ENCODE results near the gene DENND4A. TPM values are rescaled to one million over a fixed set of nuclear protein-coding genes. Genes with fewer than 3 reads are reported as not detected.

The DENND4A gene
- total RNA-seq, 1 donor from 2014 or later, result 17.1 TPM

- H3K27me3 Mint-ChIP-seq (ENCODE audit: unreplicated experiment), result peaks cover 7% of the 10 kb centered on the region
- H3K4me3 Mint-ChIP-seq (ENCODE audit: unreplicated experiment), result peak within 1 kb of the TSS; percentile 99
- peak; percentile 99 for DNase-seq (ENCODE audit: low spot score)
- H3K9me3 Mint-ChIP-seq (ENCODE audit: unreplicated experiment), result no peaks in the 10 kb centered on the region
- peaks cover 36% of the 10 kb centered on the region for H3K4me1 Mint-ChIP-seq (ENCODE audit: unreplicated experiment)
- H3K36me3 Mint-ChIP-seq (ENCODE audit: low read depth, unreplicated experiment), result no peaks in the 10 kb centered on the region
- TF ChIP-seq, protein P1, sequence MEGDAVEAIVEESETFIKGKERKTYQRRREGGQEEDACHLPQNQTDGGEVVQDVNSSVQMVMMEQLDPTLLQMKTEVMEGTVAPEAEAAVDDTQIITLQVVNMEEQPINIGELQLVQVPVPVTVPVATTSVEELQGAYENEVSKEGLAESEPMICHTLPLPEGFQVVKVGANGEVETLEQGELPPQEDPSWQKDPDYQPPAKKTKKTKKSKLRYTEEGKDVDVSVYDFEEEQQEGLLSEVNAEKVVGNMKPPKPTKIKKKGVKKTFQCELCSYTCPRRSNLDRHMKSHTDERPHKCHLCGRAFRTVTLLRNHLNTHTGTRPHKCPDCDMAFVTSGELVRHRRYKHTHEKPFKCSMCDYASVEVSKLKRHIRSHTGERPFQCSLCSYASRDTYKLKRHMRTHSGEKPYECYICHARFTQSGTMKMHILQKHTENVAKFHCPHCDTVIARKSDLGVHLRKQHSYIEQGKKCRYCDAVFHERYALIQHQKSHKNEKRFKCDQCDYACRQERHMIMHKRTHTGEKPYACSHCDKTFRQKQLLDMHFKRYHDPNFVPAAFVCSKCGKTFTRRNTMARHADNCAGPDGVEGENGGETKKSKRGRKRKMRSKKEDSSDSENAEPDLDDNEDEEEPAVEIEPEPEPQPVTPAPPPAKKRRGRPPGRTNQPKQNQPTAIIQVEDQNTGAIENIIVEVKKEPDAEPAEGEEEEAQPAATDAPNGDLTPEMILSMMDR (IDR thresholded peaks at IDR 0.05; ENCODE audit: unreplicated experiment), result peak; percentile 77
- peak within 1 kb of the TSS; percentile 100 for H3K27ac Mint-ChIP-seq (ENCODE audit: unreplicated experiment)
These were observed 181.0 kb downstream of the DENND4A start, which contains the start of gene INTS14 for GRCh38 chr15:65610871-65611718. Gene INTS14, minus strand, starts transcription at chr15:65611131. Its CDS starts 3,751 bp downstream, at chr15:65607380.

Small RNA genes within 50 kb of the gene (microRNA-seq; reads per million reads assigned to microRNA genes)
- gene MIR4511 (ENCODE audit: unreplicated experiment), result not detected

Other genes with a start within 250 kb of the DENND4A start
- gene INTS14, start 181.2 kb downstream of the DENND4A start, total RNA-seq (ENCODE audit: unreplicated experiment), result 42.2 TPM
- gene SLC24A1, start 170.4 kb downstream of the DENND4A start, total RNA-seq (ENCODE audit: unreplicated experiment), result 20.7 TPM
- gene RAB11A, start 77.2 kb upstream of the DENND4A start, total RNA-seq (ENCODE audit: unreplicated experiment), result 482 TPM

Data from endothelial cell (in vitro differentiated cells).